Measurements from ENCODE around the gene PDZD4. TPM values are rescaled to one million over a fixed set of nuclear protein-coding genes. Genes with fewer than 3 reads are reported as not detected.
A peak's percentile ranks its signal among the peaks of the same experiment; 100 is the strongest.

PDZD4 gene
- total and polyA plus RNA-seq, 9 of the 15 experiments (the other 6 are each of a cell fraction or from before 2014, with no cell fraction given), result 0.05 to 0.38 (median 0.07) TPM; not detected in 5

DNA sequence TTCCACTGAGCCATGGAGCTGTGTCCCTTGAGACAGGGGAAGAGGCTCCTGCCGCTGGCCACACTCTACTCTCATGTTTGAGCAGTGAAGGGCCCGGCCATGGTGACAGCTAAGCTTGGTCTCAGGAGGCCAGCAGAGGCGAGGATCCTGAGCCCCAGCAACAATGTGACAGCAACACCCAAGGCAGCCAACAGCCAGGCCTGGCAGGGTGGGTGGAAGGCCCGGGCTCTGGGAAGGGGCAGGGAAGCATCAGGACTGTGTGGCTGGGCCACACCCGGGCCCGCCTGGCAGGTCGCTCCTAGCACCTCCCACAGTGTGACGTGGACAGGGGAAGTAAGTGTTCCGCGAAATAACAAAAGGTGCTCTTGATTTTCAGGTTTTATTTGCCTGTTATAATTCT, 30.8 kb upstream of the PDZD4 start:
- H3K4me3 ChIP-seq, result no peak overlapping the region
- DNase-seq (ENCODE audit: extremely low read depth in 1 of 4, low spot score in 3 of 4), result no peak
- H3K79me2 ChIP-seq (ENCODE audit: control insufficient read depth, insufficient read depth, low read length), result no peaks in the 10 kb centered on the region
- ChIA-PET POLR2A (no interaction called here), CTCF (ENCODE audit: low intra/inter-chr PET ratio) (no interaction called here)
- no peaks in the 10 kb centered on the region for H4K20me1 ChIP-seq (replicated peaks; ENCODE audit: control insufficient read depth, insufficient read depth, low read length)
- no peaks in the 10 kb centered on the region for H3K9me3 ChIP-seq (replicated peaks; ENCODE audit: control insufficient read depth, insufficient read depth, low read depth, low read length)
- no TSS peak for BruUV-seq (replicated peaks)
- ATAC-seq, result peak; percentile 74
- in situ Hi-C loops (cut with MboI) (no loop called here), intact Hi-C loops (cut with micrococcal nuclease) (no loop called here)
- H2AFZ ChIP-seq (ENCODE audit: low read depth, low read length), result no peak overlapping the region
- H3K27ac ChIP-seq (ENCODE audit: extremely low read depth, low read depth, low read length), result no peak overlapping the region
- H3K9ac ChIP-seq (ENCODE audit: insufficient read depth in 1 of 2, low read depth in 2 of 2, low read length in 2 of 2), result peak overlapping the region in 1 of 2 experiments; percentile 52; a peak in 1 of 4 replicates
- peaks cover 5 to 41% of the 10 kb centered on the region in 2 experiments; a peak in 4 of 5 replicates for H3K4me1 ChIP-seq (replicated peaks in 1 of 2; ENCODE audit: control insufficient read depth in 2 of 2, insufficient read depth in 2 of 2, low read length in 2 of 2)
- H3K4me2 ChIP-seq (ENCODE audit: insufficient read depth, low read length), result no peak overlapping the region
- FAIRE-seq, result no peak
- H3K27me3 ChIP-seq (ENCODE audit: control insufficient read depth in 2 of 2, insufficient read depth in 2 of 2, low read length in 2 of 2), result peaks cover 21 to 55% of the 10 kb centered on the region in 2 experiments
- no peaks in the 10 kb centered on the region for H3K9me1 ChIP-seq (ENCODE audit: control insufficient read depth, insufficient read depth, low read length)
- H3K36me3 ChIP-seq (ENCODE audit: control insufficient read depth, insufficient read depth, low read length), result no peaks in the 10 kb centered on the region
- WGBS (ENCODE audit: insufficient coverage, low coverage, missing lambda C conversion rate), result 11% methylated on average over 9 of the region's 10 CpGs
- TF ChIP-seq, protein P1, sequence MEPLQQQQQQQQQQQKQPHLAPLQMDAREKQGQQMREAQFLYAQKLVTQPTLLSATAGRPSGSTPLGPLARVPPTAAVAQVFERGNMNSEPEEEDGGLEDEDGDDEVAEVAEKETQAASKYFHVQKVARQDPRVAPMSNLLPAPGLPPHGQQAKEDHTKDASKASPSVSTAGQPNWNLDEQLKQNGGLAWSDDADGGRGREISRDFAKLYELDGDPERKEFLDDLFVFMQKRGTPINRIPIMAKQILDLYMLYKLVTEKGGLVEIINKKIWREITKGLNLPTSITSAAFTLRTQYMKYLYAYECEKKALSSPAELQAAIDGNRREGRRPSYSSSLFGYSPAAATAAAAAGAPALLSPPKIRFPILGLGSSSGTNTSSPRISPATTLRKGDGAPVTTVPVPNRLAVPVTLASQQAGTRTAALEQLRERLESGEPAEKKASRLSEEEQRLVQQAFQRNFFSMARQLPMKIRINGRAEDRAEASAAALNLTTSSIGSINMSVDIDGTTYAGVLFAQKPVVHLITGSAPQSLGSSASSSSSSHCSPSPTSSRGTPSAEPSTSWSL (CRISPR knock-in tag; IDR thresholded peaks at IDR 0.05; ENCODE audit: borderline replicate concordance), result no peak
- TF ChIP-seq RBM14 (IDR thresholded peaks at IDR 0.05; ENCODE audit: borderline replicate concordance, insufficient read depth, low read depth, low read length), result no peak
- TF ChIP-seq SREBF2 (CRISPR knock-in tag; IDR thresholded peaks at IDR 0.05), result no peak
- no peak for TF ChIP-seq TGIF2 (CRISPR knock-in tag; IDR thresholded peaks at IDR 0.05)
- no peak for TF ChIP-seq ZNF121 (CRISPR knock-in tag; conservative IDR thresholded peaks at IDR 0.05)
- TF ChIP-seq, protein P2, sequence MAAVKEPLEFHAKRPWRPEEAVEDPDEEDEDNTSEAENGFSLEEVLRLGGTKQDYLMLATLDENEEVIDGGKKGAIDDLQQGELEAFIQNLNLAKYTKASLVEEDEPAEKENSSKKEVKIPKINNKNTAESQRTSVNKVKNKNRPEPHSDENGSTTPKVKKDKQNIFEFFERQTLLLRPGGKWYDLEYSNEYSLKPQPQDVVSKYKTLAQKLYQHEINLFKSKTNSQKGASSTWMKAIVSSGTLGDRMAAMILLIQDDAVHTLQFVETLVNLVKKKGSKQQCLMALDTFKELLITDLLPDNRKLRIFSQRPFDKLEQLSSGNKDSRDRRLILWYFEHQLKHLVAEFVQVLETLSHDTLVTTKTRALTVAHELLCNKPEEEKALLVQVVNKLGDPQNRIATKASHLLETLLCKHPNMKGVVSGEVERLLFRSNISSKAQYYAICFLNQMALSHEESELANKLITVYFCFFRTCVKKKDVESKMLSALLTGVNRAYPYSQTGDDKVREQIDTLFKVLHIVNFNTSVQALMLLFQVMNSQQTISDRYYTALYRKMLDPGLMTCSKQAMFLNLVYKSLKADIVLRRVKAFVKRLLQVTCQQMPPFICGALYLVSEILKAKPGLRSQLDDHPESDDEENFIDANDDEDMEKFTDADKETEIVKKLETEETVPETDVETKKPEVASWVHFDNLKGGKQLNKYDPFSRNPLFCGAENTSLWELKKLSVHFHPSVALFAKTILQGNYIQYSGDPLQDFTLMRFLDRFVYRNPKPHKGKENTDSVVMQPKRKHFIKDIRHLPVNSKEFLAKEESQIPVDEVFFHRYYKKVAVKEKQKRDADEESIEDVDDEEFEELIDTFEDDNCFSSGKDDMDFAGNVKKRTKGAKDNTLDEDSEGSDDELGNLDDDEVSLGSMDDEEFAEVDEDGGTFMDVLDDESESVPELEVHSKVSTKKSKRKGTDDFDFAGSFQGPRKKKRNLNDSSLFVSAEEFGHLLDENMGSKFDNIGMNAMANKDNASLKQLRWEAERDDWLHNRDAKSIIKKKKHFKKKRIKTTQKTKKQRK (IDR thresholded peaks at IDR 0.05; ENCODE audit: borderline replicate concordance, low read depth, low read length), result no peak
- no peak for TF ChIP-seq IFI16 (CRISPR knock-in tag; IDR thresholded peaks at IDR 0.05)
- no peak for TF ChIP-seq HMGN3 (IDR thresholded peaks at IDR 0.05; ENCODE audit: borderline replicate concordance, extremely low read depth, insufficient read length, low read depth, low read length)
- TF ChIP-seq ZNF24 (IDR thresholded peaks at IDR 0.05), result no peak

Measured in K562 (cell line).